Transverse colon (tissue), 4 donors: ENCODE data around the gene ACVR1. TPM values are rescaled to one million over a fixed set of nuclear protein-coding genes. Genes with fewer than 3 reads are reported as not detected.

ENCODE experiments used
- DNase-seq: peaks from one replicate; pipeline ENCODE4 v3.0.0-alpha.2; 2019
- H3K27ac ChIP-seq, 4 donors: fragments of 200-600 bp; sonication (generic); 2 replicates each; pipeline ENCODE4 v1.5.1; 2016 to 2018; ENCODE audit warnings: inconsistent platforms in 4 of 4
- H3K27me3 ChIP-seq: fragments of 200-600 bp; sonication (generic); 2 replicates; pipeline ENCODE4 v1.5.1; 2017; ENCODE audit warnings: inconsistent platforms
- H3K36me3 ChIP-seq, 4 donors: fragments of 200-600 bp; sonication (generic); 2 replicates each; pipeline ENCODE4 v1.5.1; 2017 to 2019; ENCODE audit warnings: inconsistent platforms in 4 of 4
- H3K4me1 ChIP-seq, 4 donors: fragments of 200-600 bp; sonication (generic); 2 replicates each; pipeline ENCODE4 v1.5.1; 2017 to 2020; ENCODE audit warnings: inconsistent platforms in 4 of 4
- H3K4me3 ChIP-seq, 4 donors: fragments of 200-600 bp; sonication (generic); 1 replicate in 1 of 4; 2 replicates in 3 of 4; pipeline versions ENCODE4 v1.5.1 to v1.6.1; 2017 to 2019; ENCODE audit warnings: inconsistent platforms in 4 of 4
- H3K9me3 ChIP-seq, 2 donors: fragments of 200-600 bp; sonication (generic); 2 replicates each; pipeline ENCODE4 v1.5.1; 2017 to 2019; ENCODE audit warnings: inconsistent platforms in 2 of 2
- CTCF ChIP-seq, 5 experiments: fragments of 200-600 bp in 3 of 5; fragments of 450-650 bp in 2 of 5; sonication (generic) in 3 of 5; IDR thresholded peaks; 1 replicate in 2 of 5; 2 replicates in 3 of 5; pipeline ENCODE4 v1.5.1; 2016 to 2017; ENCODE audit warnings: antibody characterized with exemption in 5 of 5, inconsistent platforms in 3 of 5, mild to moderate bottlenecking in 2 of 5, moderate library complexity in 1 of 5
- EP300 ChIP-seq: sonication (generic); formaldehyde crosslinking; IDR thresholded peaks from one replicate; pipeline ENCODE4 v1.6.1; 2017; ENCODE audit warnings: antibody characterized with exemption, low read depth
- POLR2A ChIP-seq: fragments of 450-650 bp; IDR thresholded peaks from one replicate; pipeline ENCODE4 v1.6.1; 2016; ENCODE audit warnings: antibody characterized with exemption, mild to moderate bottlenecking, moderate library complexity
- POLR2AphosphoS5 ChIP-seq, 3 donors: sonication (generic); formaldehyde crosslinking; IDR thresholded peaks; one replicate each; pipeline ENCODE4 v1.6.1; 2016; ENCODE audit warnings: antibody characterized with exemption in 3 of 3
- WGBS, 2 donors: methylation state at CpG; one replicate each; pipeline ENCODE4 v1.1.5; 2018; ENCODE audit warnings: low coverage in 1 of 2; 5-methylcytosine and 5-hydroxymethylcytosine counted together
- in situ Hi-C, 4 donors: fragments of 200-750 bp; cut with MboI; loops; one replicate each; pipeline versions ENCODE4 v1.15.0 to v1.15.1; 2017; ENCODE audit warnings: low sequenced_read_pairs in 3 of 4, low pct_ligation_motif_present in 1 of 4, low pct_unique_long_range_greater_than_20kb in 1 of 4
- intact Hi-C: fragments of 100-400 bp; cut with DNase I; formaldehyde crosslinking; loops from one replicate; pipeline ENCODE4 v1.15.1; 2023; ENCODE audit warnings: low total_unique reads
- total RNA-seq, 4 donors: library from RNA; depleted of rRNA; stranded (reverse); fragments of >200 nt; gene quantifications; one replicate each; pipeline ENCODE4 v1.1.0, GENCODE V29; 2016

Gene ACVR1
- total RNA-seq, 4 donors from 2014 or later = 4.5 to 16.5 (median 11.8) TPM

GRCh38 chr2:157875641-157876065 lies 477 bp downstream of the ACVR1 start:
- TF ChIP-seq CTCF (IDR thresholded peaks at IDR 0.05) = no peak
- no peak for TF ChIP-seq EP300
- no peak for TF ChIP-seq POLR2AphosphoS5 (IDR thresholded peaks at IDR 0.05)
- TF ChIP-seq POLR2A = no peak
- in situ Hi-C loops = loop anchor here in 1 of 4 donors (10.0 kb wide), 1 partner anchor 91 kb away; no protein-coding TSS in a partner anchor
- Histone ChIP-seq H3K27me3 (no peaks in the 10 kb centered on the region), H3K9me3 (no peaks in the 10 kb centered on the region), H3K4me1 (peaks cover 3 to 22% (median 21%) of the 10 kb centered on the region in 4 donors), H3K36me3 (no peaks in the 10 kb centered on the region), H3K27ac (peak overlapping the region; percentile 89 to 99 (median 98)), H3K4me3 (peak overlapping the region; percentile 75 to 98 (median 89))
- 0% methylated on average over 20 of the region's 53 CpGs; no CpG with 5 or more reads in 1 of the 2 donors for WGBS, 2 donors
- DNase-seq = peak; percentile 71
- intact Hi-C loops = loop anchor here (1.0 kb wide), 1 partner anchor 86 kb away; no protein-coding TSS in a partner anchor

- DNase-seq = peak; percentile 11
- Histone ChIP-seq H3K9me3 (no peaks in the 10 kb centered on the region), H3K36me3 (no peaks in the 10 kb centered on the region), H3K4me3 (peak overlapping the region; percentile 75 to 98 (median 89)), H3K4me1 (peaks cover 3 to 22% (median 21%) of the 10 kb centered on the region in 4 donors), H3K27me3 (no peaks in the 10 kb centered on the region), H3K27ac (peak overlapping the region; percentile 89 to 99 (median 98))
- intact Hi-C loops = no loop called here
- TF ChIP-seq POLR2A (no peak), POLR2AphosphoS5 (IDR thresholded peaks at IDR 0.05) (peak; percentile 29 to 45 (median 30))
- WGBS, 2 donors = 4 to 5% methylated on average over 7 to 21 of the region's 21 CpGs
- in situ Hi-C loops = loop anchor here in 1 of 4 donors (10.0 kb wide), 1 partner anchor 90 kb away; no protein-coding TSS in a partner anchor
Observed at GRCh38 chr2:157874997-157875640, 1.0 kb downstream of the ACVR1 start.

- Histone ChIP-seq H3K27me3 (no peaks in the 10 kb centered on the region), H3K4me1 (peaks cover 3 to 22% (median 21%) of the 10 kb centered on the region in 4 donors), H3K4me3 (peak overlapping the region in 2 of 4 donors; percentile 83 to 98), H3K9me3 (no peaks in the 10 kb centered on the region), H3K27ac (peak overlapping the region; percentile 89 to 99 (median 98)), H3K36me3 (no peaks in the 10 kb centered on the region)
- intact Hi-C loops = no loop called here
- 74 to 86% methylated on average over 3 to 4 of the region's 4 CpGs for WGBS, 2 donors
- in situ Hi-C loops = loop anchor here in 1 of 4 donors (10.0 kb wide), 1 partner anchor 90 kb away; no protein-coding TSS in a partner anchor
- TF ChIP-seq EP300 = no peak
- TF ChIP-seq POLR2A = no peak
- TF ChIP-seq POLR2AphosphoS5 (IDR thresholded peaks at IDR 0.05) = no peak
- TF ChIP-seq CTCF (IDR thresholded peaks at IDR 0.05) = no peak
- DNase-seq = no peak
Observed at GRCh38 chr2:157874348-157874747, 1.8 kb downstream of the ACVR1 start.

GRCh38 chr2:157872791-157873190 lies 3.3 kb downstream of the ACVR1 start:
- Histone ChIP-seq H3K27ac (no peak overlapping the region), H3K4me3 (no peak overlapping the region), H3K4me1 (peaks cover 3 to 22% (median 20%) of the 10 kb centered on the region in 4 donors), H3K9me3 (no peaks in the 10 kb centered on the region), H3K36me3 (no peaks in the 10 kb centered on the region), H3K27me3 (no peaks in the 10 kb centered on the region)
- in situ Hi-C loops = loop anchor here in 1 of 4 donors (10.0 kb wide), 1 partner anchor 88 kb away; no protein-coding TSS in a partner anchor
- TF ChIP-seq POLR2AphosphoS5 (IDR thresholded peaks at IDR 0.05) (no peak), POLR2A (no peak), EP300 (no peak), CTCF (IDR thresholded peaks at IDR 0.05) (no peak)
- no peak for DNase-seq
- WGBS, 2 donors = 92 to 94% methylated on average over 2 of the region's 2 CpGs
- intact Hi-C loops = no loop called here
